ENCODE results near the gene CREB3L2.
"Not testable (repeated sequence)": the region's sequence is repeated elsewhere in the genome, so short reads cannot be mapped to it uniquely, and the experiment has no call there.

The CREB3L2 gene

GRCh38 chr7:137990251-137990941 is 11.5 kb downstream of the CREB3L2 start:
- in situ Hi-C loops (cut with HindIII; ENCODE audit: low sequenced_read_pairs) = no loop called here

DNA sequence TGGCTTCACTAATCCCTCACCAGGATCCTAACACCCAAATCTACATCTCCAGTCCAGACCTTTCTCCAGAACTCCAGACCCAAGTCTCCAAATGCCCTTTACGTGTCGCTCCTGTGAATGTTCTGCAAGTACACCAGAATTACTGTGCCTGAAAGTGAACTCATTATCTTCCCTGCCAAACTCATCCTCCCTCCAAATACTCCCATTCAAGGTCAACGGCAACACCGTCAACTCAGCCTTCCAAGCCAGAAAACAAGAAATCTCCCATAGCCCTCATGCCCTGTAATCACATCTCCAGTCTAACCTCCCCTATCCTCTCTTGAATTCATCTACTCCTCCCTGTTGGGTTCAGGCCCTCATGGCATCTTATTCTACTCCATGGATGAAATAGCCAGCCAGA is 12.3 kb downstream of the CREB3L2 start:
- in situ Hi-C loops (cut with HindIII; ENCODE audit: low sequenced_read_pairs) = no loop called here

GRCh38 chr7:137989094-137989493 is 12.8 kb downstream of the CREB3L2 start:
- in situ Hi-C loops (cut with HindIII; ENCODE audit: low sequenced_read_pairs) = no loop called here

DNA sequence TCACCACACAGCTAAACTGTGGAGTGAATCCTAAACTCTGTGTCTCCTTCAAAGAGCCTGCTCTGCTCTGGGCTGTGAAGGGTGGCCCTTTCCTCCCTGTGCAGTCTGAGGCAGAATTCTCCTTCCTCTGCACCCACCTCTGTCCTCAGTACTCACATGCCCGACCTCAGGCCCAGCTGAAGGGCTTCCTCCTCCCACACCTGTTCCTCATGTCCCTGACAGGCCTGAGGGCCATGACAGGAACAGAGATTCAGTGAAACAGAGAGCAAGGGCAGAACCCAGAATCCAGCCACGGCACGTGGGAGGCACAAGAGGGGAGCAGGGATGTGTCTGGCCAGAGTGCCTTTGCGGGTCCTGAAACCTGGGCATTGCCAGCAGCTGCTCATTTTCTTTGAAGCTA is 13.9 kb downstream of the CREB3L2 start:
- in situ Hi-C loops (cut with HindIII; ENCODE audit: low sequenced_read_pairs) = no loop called here

DNA sequence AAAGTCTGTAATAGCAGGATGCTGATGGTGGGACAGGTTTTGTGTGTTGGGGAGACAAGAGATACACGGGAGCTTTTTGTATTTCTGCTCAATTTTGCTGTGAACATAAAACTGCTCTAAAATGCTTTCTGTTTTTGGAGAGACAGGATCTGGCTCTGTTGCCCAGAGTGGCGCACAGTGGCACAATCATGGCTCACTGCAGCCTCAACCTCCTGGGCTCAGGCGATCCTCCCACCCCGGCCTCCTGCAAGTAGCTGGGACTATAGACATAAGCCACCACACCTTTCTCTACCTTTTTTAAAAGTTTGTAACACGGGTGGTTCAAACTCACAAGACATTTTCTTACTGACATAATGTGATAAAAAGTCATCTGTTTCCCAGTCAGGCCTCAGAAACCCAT is 14.3 kb downstream of the CREB3L2 start:
- in situ Hi-C loops (cut with HindIII; ENCODE audit: low sequenced_read_pairs) = no loop called here

DNA sequence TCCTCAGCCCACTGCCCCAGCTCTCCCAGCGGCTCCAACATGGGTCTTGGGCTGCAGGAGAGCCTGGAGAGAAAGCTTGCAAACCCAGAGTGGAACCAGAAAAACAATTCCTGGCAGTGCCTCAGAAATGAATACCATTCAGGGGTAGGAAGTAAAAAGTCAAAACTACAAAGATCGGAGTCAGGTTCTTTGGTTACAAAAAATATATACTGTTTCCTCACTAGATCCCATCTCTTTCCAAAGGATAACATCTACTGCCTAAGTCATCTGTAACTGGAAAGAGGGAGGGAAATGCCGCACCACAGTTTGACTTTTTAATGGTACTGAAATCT is 14.9 kb downstream of the CREB3L2 start:
- in situ Hi-C loops (cut with HindIII; ENCODE audit: low sequenced_read_pairs) = no loop called here

- in situ Hi-C loops (cut with HindIII; ENCODE audit: low sequenced_read_pairs) = no loop called here
These were observed 15.5 kb downstream of the CREB3L2 start for GRCh38 chr7:137986252-137987017.

- in situ Hi-C loops (cut with HindIII; ENCODE audit: low sequenced_read_pairs) = no loop called here
These were observed 16.0 kb downstream of the CREB3L2 start for GRCh38 chr7:137985897-137986251.

GRCh38 chr7:137985253-137985896 is 16.5 kb downstream of the CREB3L2 start:
- in situ Hi-C loops (cut with HindIII; ENCODE audit: low sequenced_read_pairs) = no loop called here

- in situ Hi-C loops (cut with HindIII; ENCODE audit: low sequenced_read_pairs) = no loop called here
These were observed 17.5 kb downstream of the CREB3L2 start for GRCh38 chr7:137984181-137985041.

GRCh38 chr7:137983323-137984008 is 18.4 kb downstream of the CREB3L2 start:
- in situ Hi-C loops (cut with HindIII; ENCODE audit: low sequenced_read_pairs) = no loop called here

GRCh38 chr7:137982394-137982793 is 19.5 kb downstream of the CREB3L2 start:
- in situ Hi-C loops (cut with HindIII; ENCODE audit: low sequenced_read_pairs) = not testable (repeated sequence)

DNA sequence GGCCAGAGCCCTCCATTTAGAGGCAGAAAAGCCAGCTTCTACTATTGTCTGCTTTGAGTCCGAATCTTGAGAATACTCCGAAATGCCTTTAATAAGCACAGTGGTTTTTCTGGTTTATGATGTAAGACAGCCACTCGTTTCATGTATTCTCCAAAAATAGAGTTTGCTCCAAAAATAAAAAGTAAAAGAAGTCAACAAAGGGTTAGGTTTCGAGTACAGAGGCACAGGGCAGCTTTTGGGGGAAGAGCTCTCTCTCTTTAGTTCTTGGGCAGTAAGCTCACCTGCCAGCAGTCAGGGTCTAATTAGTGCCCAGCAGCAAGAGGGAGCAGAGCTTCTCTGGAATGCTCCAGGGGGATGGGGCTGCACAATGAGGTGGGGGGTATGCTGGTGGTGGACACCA is 20.2 kb downstream of the CREB3L2 start:
- in situ Hi-C loops (cut with HindIII; ENCODE audit: low sequenced_read_pairs) = no loop called here

GRCh38 chr7:137981175-137981574 is 20.7 kb downstream of the CREB3L2 start:
- in situ Hi-C loops (cut with HindIII; ENCODE audit: low sequenced_read_pairs) = no loop called here

DNA sequence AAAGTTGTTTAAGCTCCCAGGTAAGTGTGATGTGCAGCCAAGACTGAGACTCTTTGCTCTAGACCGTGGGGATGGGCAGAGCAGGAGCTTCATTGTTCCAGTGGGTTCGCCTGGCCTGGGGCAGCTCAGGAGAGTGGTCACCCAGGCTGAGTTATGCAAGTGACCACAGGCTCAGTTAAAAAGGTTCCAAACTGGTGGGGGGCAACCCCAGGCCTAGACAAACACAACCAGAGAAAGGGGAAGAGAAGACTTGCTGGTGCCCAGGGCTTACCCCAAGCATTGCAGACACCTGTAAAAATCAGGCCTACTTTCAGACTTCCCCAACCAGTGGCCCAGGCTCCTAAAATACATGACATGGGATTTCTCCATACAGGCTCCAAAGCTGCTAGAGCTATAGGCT is 21.6 kb downstream of the CREB3L2 start:
- in situ Hi-C loops (cut with HindIII; ENCODE audit: low sequenced_read_pairs) = no loop called here

GRCh38 chr7:137978464-137979237 is 23.2 kb downstream of the CREB3L2 start:
- in situ Hi-C loops (cut with HindIII; ENCODE audit: low sequenced_read_pairs) = no loop called here

- in situ Hi-C loops (cut with HindIII; ENCODE audit: low sequenced_read_pairs) = no loop called here
These were observed 24.7 kb downstream of the CREB3L2 start for GRCh38 chr7:137977173-137977572.

DNA sequence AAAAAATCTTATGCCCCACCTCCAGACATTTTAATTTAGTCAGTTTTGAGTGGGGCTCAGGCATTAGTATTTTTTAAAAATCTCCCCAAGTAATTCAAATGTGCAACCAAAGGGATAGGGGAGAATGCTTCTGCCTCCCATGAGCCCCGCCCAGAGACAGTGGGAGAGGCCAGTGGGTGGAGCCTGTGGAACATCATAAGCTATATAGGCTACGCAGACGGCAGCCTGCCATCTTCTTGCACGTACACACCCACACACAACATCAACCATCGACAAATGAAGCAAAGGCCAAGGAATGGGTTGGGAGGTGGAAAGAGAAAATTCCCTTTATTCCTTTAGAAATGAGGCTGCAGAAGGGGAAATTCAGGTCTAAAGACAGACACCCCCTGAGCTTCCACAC is 25.2 kb downstream of the CREB3L2 start:
- in situ Hi-C loops (cut with HindIII; ENCODE audit: low sequenced_read_pairs) = no loop called here

DNA sequence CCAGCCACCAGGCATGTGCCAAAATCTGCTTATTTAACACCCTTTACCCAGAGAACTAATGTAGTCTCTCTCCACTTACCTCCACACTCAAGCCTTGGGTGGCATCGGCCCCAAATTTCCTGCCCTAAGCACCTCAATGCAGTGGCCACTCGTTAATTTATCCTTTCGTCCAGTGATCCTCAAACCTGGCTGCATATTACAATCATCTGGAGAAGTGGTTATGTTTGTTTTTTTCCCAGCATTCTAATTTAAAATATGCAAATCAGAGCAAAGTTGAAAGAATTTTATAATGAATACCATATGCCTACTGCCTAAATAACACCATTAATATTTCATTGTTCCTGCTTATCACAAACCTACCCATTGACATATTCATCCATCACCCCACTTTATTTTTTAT is 25.7 kb downstream of the CREB3L2 start:
- in situ Hi-C loops (cut with HindIII; ENCODE audit: low sequenced_read_pairs) = no loop called here

GRCh38 chr7:137975768-137976167 is 26.1 kb downstream of the CREB3L2 start:
- in situ Hi-C loops (cut with HindIII; ENCODE audit: low sequenced_read_pairs) = no loop called here
